GM19468 (cell line): ENCODE measurements around the gene DLGAP4.

Source experiments
- ATAC-seq: cut with Tn5 transposase; IDR thresholded peaks from one replicate; pipeline ENCODE4 v1.9.1; 2021; ENCODE audit warnings: mild to moderate bottlenecking, moderate library complexity, moderate number of reproducible peaks; ENCODE audit not compliant: unreplicated experiment; ENCODE audit errors: extremely low read depth

The DLGAP4 gene

DNA sequence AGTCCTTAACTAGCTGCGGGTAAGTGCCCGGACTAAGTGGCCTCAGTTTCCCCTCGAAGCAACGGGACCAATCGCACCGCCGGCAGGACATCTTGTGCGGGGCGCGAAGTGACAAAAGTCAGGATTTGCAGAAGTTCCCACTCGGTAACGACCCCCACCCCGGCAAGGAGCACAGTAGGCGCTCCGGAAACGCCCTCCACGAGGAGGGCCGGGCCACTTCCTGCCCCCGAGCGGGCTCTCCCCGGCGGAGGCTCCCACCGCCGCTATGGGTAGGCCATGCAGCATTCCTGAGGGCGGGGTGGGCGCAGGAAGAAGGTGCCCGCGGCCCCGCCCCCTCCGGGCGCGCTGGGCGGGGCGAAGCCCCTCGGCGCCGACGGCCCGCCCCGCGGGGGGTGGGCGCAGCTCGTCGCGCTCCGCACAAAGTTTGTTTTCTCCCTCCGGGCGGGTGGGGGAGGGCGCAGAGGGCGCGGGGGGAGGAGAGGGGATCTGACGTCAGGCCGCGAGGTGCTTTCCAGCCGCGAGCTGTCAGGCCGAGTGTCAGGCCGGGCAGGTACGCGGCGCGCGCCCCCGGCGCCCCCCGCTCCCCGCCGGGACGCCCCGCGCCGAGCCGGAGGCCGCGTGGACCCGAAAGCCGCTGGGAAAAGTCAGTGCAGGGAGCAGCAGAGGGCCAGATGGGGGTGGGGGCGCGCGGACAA is 267.1 kb downstream of the DLGAP4 start, which contains the start of gene TGIF2:
TSS of gene TGIF2 (plus strand) at position 495 of the 695 bp plus-strand sequence. CDS start 5,178 bp downstream, outside the sequence.
- peak; percentile 72 for ATAC-seq

GRCh38 chr20:36573798-36574365 is 267.7 kb downstream of the DLGAP4 start:
- no peak for ATAC-seq

DNA sequence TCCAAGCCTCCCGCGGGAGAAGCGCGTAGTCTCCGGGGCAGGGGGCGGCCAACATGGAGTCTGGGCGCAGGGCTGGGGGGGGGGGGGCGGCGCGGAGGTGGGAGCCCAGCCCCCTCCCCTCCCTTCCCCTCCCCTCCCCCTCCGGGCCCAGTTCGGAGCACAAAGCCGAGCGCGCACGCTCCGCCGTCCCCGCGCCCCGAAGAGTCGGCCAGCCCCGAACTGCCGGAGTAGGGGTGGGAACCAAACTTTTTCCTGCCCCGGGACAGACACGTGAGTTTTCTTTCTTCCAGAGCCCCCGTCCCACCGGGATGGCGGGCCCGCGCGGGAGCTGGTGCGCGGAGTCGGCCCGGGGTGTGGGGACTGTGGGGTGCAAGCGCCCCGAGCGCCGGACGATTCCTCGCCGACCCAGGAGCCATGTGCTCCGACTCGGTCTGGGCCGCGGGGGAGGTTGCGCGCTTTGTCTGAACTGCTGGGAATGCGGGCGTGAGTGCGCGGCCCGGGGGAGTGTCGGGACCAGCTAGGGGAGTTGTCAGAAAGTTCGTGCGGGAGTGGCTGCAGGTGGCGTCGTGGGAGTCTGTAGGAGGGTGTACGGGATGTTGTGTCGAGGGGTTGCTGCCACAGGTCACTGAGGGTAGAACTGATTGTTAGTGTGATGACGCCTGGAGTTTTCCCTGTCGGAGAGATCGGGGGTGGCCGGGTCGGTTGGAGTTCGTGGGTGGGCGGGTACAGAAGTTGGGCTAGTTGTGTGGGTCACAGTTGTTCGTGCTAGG is 268.4 kb downstream of the DLGAP4 start:
- ATAC-seq = no peak

DNA sequence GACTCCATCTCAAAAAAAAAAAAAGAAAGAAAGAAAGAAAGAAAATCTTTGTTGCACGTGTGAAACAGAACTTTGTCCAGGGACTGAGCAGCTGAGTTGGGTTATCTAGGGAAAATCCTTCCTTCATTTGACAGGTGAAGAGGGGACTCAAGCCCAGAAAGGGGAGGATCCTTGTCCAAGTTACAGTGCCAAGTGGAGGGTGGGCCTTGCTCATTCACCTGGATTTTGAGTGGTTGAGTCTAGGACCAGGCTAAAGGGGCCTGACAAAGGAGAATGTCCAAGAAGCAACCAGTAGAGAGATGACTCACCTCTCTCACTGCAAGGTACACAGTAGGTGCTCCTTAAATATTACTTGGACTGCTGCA is 269.9 kb downstream of the DLGAP4 start:
- ATAC-seq = no peak
